Duodenal mucosa (tissue), 2 donors: ENCODE measurements around the gene SYNDIG1.

Experiments
- H3K27ac ChIP-seq: one replicate; pipeline ENCODE4 v1.7.0; 2013; ENCODE audit warnings: low read depth, low read length
- H3K27me3 ChIP-seq, 2 donors: one replicate each; pipeline ENCODE4 v1.7.0; 2013; ENCODE audit warnings: low read length in 2 of 2, control low read depth in 1 of 2; ENCODE audit not compliant: insufficient read depth in 2 of 2, control insufficient read depth in 1 of 2
- H3K36me3 ChIP-seq, 2 donors: one replicate each; pipeline ENCODE4 v1.7.0; 2013; ENCODE audit warnings: low read length in 2 of 2, control low read depth in 1 of 2; ENCODE audit not compliant: insufficient read depth in 2 of 2, control insufficient read depth in 1 of 2
- H3K4me1 ChIP-seq, 2 donors: one replicate each; pipeline ENCODE4 v1.7.0; 2013; ENCODE audit warnings: low read length in 2 of 2, control low read depth in 1 of 2; ENCODE audit not compliant: insufficient read depth in 2 of 2, control insufficient read depth in 1 of 2
- H3K4me3 ChIP-seq, 2 donors: one replicate each; pipeline ENCODE4 v1.7.0; 2013; ENCODE audit warnings: low read length in 2 of 2, low read depth in 1 of 2
- H3K9ac ChIP-seq, 2 donors: one replicate each; pipeline ENCODE4 v1.7.0; 2013; ENCODE audit warnings: low read length in 2 of 2, low read depth in 1 of 2
- H3K9me3 ChIP-seq, 2 donors: one replicate each; pipeline ENCODE4 v1.7.0; 2013; ENCODE audit warnings: low read length in 2 of 2, control low read depth in 1 of 2; ENCODE audit not compliant: control insufficient read depth in 1 of 2

Gene SYNDIG1

GRCh38 chr20:24436160-24436559 lies 33.3 kb upstream of the SYNDIG1 start:
- H3K9ac ChIP-seq, result no peak overlapping the region
- H3K27me3 ChIP-seq, result no peaks in the 10 kb centered on the region
- H3K4me1 ChIP-seq, result peaks cover 10 to 21% of the 10 kb centered on the region in 2 donors
- no peak overlapping the region for H3K4me3 ChIP-seq
- H3K9me3 ChIP-seq, result no peaks in the 10 kb centered on the region
- no peak overlapping the region for H3K27ac ChIP-seq
- no peaks in the 10 kb centered on the region for H3K36me3 ChIP-seq

DNA sequence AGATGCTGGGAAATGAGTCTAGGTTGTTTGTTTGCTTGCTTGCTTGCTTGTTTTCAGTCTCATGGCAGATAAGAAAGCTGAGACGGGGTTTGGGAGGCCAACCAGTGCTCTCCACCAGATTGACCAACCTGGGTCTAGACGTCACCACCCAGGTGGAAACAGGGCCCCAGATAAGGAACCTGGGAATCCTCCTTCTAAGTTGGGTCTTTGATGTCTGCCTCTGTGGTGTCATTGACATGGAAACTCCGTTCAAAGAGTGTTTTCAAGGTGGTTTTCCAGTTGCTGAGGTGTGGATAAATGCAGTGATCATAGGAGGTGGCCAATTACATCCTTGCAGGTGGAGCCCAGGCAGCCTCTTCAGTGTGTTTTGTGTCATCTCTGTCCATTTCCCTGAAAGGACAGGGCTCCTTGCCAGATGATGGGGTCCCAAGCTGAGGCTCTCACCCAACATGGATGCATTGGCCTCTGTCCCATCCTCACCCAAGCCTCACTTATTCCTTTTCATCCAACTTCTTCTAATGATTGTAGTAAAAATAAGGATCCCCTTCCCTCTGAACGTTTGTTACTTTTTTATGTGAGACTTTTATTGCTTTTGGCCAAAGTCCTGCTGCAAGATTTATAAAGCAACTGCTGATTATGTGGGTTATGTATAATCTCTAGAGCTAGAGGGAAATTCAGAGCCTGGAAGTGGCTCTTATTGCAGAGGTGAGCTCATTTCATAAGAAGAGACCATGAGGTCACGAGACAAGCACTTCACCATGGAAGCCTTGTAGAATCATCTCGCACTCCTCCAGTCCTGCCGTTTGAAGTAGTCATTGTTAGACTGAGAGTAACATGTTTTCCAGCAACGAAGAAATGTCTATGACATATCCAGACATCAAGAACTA lies 32.0 kb upstream of the SYNDIG1 start:
- no peaks in the 10 kb centered on the region for H3K9me3 ChIP-seq
- H3K27me3 ChIP-seq, result no peaks in the 10 kb centered on the region
- H3K4me3 ChIP-seq, result no peak overlapping the region
- H3K9ac ChIP-seq, result no peak overlapping the region
- H3K4me1 ChIP-seq, result peaks cover 4 to 21% of the 10 kb centered on the region in 2 donors
- H3K36me3 ChIP-seq, result no peaks in the 10 kb centered on the region
- no peak overlapping the region for H3K27ac ChIP-seq

- Histone ChIP-seq H3K27me3 (no peaks in the 10 kb centered on the region), H3K9me3 (no peaks in the 10 kb centered on the region), H3K4me3 (no peak overlapping the region), H3K9ac (no peak overlapping the region), H3K4me1 (peaks cover under 1 to 13% of the 10 kb centered on the region in 2 donors), H3K36me3 (no peaks in the 10 kb centered on the region), H3K27ac (no peak overlapping the region)
Observed at GRCh38 chr20:24438331-24438730, 31.1 kb upstream of the SYNDIG1 start.

- no peaks in the 10 kb centered on the region for H3K9me3 ChIP-seq
- H3K36me3 ChIP-seq, result no peaks in the 10 kb centered on the region
- peaks cover 0 to 11% of the 10 kb centered on the region in 2 donors for H3K4me1 ChIP-seq
- no peak overlapping the region for H3K9ac ChIP-seq
- no peak overlapping the region for H3K27ac ChIP-seq
- no peaks in the 10 kb centered on the region for H3K27me3 ChIP-seq
- H3K4me3 ChIP-seq, result no peak overlapping the region
Observed at GRCh38 chr20:24439737-24440387, 29.6 kb upstream of the SYNDIG1 start.

GRCh38 chr20:24441661-24442060 lies 27.8 kb upstream of the SYNDIG1 start:
- no peak overlapping the region for H3K27ac ChIP-seq
- no peak overlapping the region for H3K4me3 ChIP-seq
- peaks cover 0 to 11% of the 10 kb centered on the region in 2 donors for H3K4me1 ChIP-seq
- H3K27me3 ChIP-seq, result no peaks in the 10 kb centered on the region
- H3K9ac ChIP-seq, result no peak overlapping the region
- H3K36me3 ChIP-seq, result no peaks in the 10 kb centered on the region
- no peaks in the 10 kb centered on the region for H3K9me3 ChIP-seq

GRCh38 chr20:24442909-24443308 lies 26.5 kb upstream of the SYNDIG1 start:
- H3K4me3 ChIP-seq, result no peak overlapping the region
- H3K36me3 ChIP-seq, result no peaks in the 10 kb centered on the region
- H3K27ac ChIP-seq, result no peak overlapping the region
- H3K9me3 ChIP-seq, result no peaks in the 10 kb centered on the region
- H3K4me1 ChIP-seq, result peaks cover 0 to 2% of the 10 kb centered on the region in 2 donors
- no peak overlapping the region for H3K9ac ChIP-seq
- H3K27me3 ChIP-seq, result no peaks in the 10 kb centered on the region

GRCh38 chr20:24443436-24443835 lies 26.0 kb upstream of the SYNDIG1 start:
- Histone ChIP-seq H3K9ac (no peak overlapping the region), H3K27me3 (no peaks in the 10 kb centered on the region), H3K4me1 (peaks cover 0 to 5% of the 10 kb centered on the region in 2 donors)

GRCh38 chr20:24444526-24445190 lies 24.8 kb upstream of the SYNDIG1 start:
- Histone ChIP-seq H3K9ac (no peak overlapping the region), H3K9me3 (no peaks in the 10 kb centered on the region), H3K4me1 (peaks cover 0 to 8% of the 10 kb centered on the region in 2 donors), H3K27me3 (no peaks in the 10 kb centered on the region), H3K4me3 (no peak overlapping the region), H3K36me3 (no peaks in the 10 kb centered on the region), H3K27ac (no peak overlapping the region)

More at GRCh38 chr20:24443436-24443835, 26.0 kb upstream of the SYNDIG1 start:
- Histone ChIP-seq H3K4me3 (no peak overlapping the region), H3K9me3 (no peaks in the 10 kb centered on the region), H3K27ac (no peak overlapping the region), H3K36me3 (no peaks in the 10 kb centered on the region)

GRCh38 chr20:24445510-24446170 lies 23.8 kb upstream of the SYNDIG1 start:
- no peaks in the 10 kb centered on the region for H3K27me3 ChIP-seq

More at GRCh38 chr20:24445510-24446170, 23.8 kb upstream of the SYNDIG1 start:
- Histone ChIP-seq H3K27ac (no peak overlapping the region), H3K36me3 (no peaks in the 10 kb centered on the region), H3K9me3 (no peaks in the 10 kb centered on the region), H3K4me3 (no peak overlapping the region), H3K4me1 (peaks cover 0 to 8% of the 10 kb centered on the region in 2 donors), H3K9ac (no peak overlapping the region)
